Pancreas (tissue), 10 donors: Measurements from ENCODE around the gene LYRM2. TPM values are rescaled to one million over a fixed set of nuclear protein-coding genes. Genes with fewer than 3 reads are reported as not detected.
A peak's percentile ranks its signal among the peaks of the same experiment; 100 is the strongest.

Experiments
- ATAC-seq, 4 donors: fragments of 200-7000 bp; cut with Tn5 transposase; one replicate each; pipeline versions ENCODE4 v1.8.0 to v1.9.1; 2020; ENCODE audit warnings: mild to moderate bottlenecking in 4 of 4, moderate library complexity in 4 of 4
- DNase-seq, 6 donors: peaks; one replicate each; pipeline ENCODE4 v3.0.0-alpha.2; 2020
- FAIRE-seq: peaks from 2 replicates; lab custom pipeline; 2012; peaks lifted over from hg19 to GRCh38; lab: Jason Lieb, UNC
- H3K27ac ChIP-seq, 4 donors: fragments of 200-600 bp; sonication (generic); 1 replicate in 3 of 4; 2 replicates in 1 of 4; pipeline versions ENCODE4 v1.5.0 to v1.8.0; 2020
- H3K27me3 ChIP-seq, 4 donors: fragments of 200-600 bp; one replicate each; pipeline ENCODE4 v1.8.0; 2021
- H3K36me3 ChIP-seq, 3 donors: fragments of 200-600 bp; sonication (generic) in 1 of 3; one replicate each; pipeline versions ENCODE4 v1.5.0 to v1.8.0; 2020 to 2021
- H3K4me1 ChIP-seq, 3 donors: fragments of 200-600 bp; one replicate each; pipeline ENCODE4 v1.8.0; 2021
- H3K4me3 ChIP-seq, 4 donors: fragments of 200-600 bp; sonication (generic) in 2 of 4; one replicate each; pipeline versions ENCODE4 v1.5.0 to v1.8.0; 2020 to 2021
- H3K9me3 ChIP-seq, 4 donors: fragments of 200-600 bp; one replicate each; pipeline ENCODE4 v1.8.0; 2021
- CTCF ChIP-seq, 4 donors: fragments of 200-600 bp; sonication (generic) in 3 of 4; IDR thresholded peaks; one replicate each; pipeline versions ENCODE4 v1.5.0 to v1.8.0; 2021; ENCODE audit warnings: antibody characterized with exemption in 4 of 4
- WGBS, 2 donors: extraction: QIAGEN DNeasy Blood & Tissue Kit; methylation state at CpG; one replicate each; pipeline ENCODE4 v1.1.7; 2013; 5-methylcytosine and 5-hydroxymethylcytosine counted together
- intact Hi-C, 3 donors: fragments of 100-400 bp; cut with DNase I; formaldehyde crosslinking; loops; one replicate each; pipeline versions ENCODE4 v1.11.1 to v1.14.2; 2022
- polyA plus RNA-seq, 2 donors: library from polyadenylated mRNA; stranded (reverse); fragments of 200-250 nt; gene quantifications; one replicate each; pipeline ENCODE4 v1.2.3, GENCODE V29; 2013
- total RNA-seq, 6 donors: library from RNA; stranded (reverse); fragmentation: NEBNext Ultra II Directional in 4 of 6; extraction: Animal tissue kit (Norgen Biotek cat#: 25700) in 4 of 6; gene quantifications; one replicate each; pipeline versions ENCODE4 v1.2.1 to v1.2.4, GENCODE V29; 2021 to 2023
- donor health status: healthy with polysubstance abuse.
- donor health status: DM: no; HTN: no; CAD: no; lungs with moderate emphysema.
- donor health status: DM: no; HTN: no; CAD: no.
- donor health status: control.
- donor health status: control.
- donor health status: Bipolar disorder and iron deficiency.
- donor health status: DM: yes; HTN: yes; CAD: no.
- donor health status: DM: no; HTN: no; CAD: no.
- donor health status: DM: no; HTN: no; CAD: no.
- donor health status: DM: yes; HTN: yes; CAD: no.

The LYRM2 gene
- total and polyA plus RNA-seq, 8 donors: 6.5 to 17.6 (median 15.7) TPM

GRCh38 chr6:89630488-89630887, 8.1 kb downstream of the LYRM2 start:
- FAIRE-seq (no peak), DNase-seq (peak in 4 of 6 donors; percentile 19 to 46 (median 30)), ATAC-seq (peak in 3 of 4 donors; percentile 40 to 68 (median 44))
- intact Hi-C loops: no loop called here
- 53 to 63% methylated on average over 9 of the region's 9 CpGs for WGBS, 2 donors
- no peak for TF ChIP-seq CTCF (IDR thresholded peaks at IDR 0.05)
- Histone ChIP-seq H3K4me1 (no peaks in the 10 kb centered on the region), H3K9me3 (no peaks in the 10 kb centered on the region), H3K36me3 (peaks cover 0 to 7% (median 0%) of the 10 kb centered on the region in 3 donors), H3K27ac (no peak overlapping the region), H3K4me3 (no peak overlapping the region), H3K27me3 (no peaks in the 10 kb centered on the region)

- ATAC-seq (no peak), DNase-seq (no peak), FAIRE-seq (no peak)
- no peaks in the 10 kb centered on the region for H3K9me3 ChIP-seq
- no peaks in the 10 kb centered on the region for H3K4me1 ChIP-seq
- TF ChIP-seq CTCF (IDR thresholded peaks at IDR 0.05): no peak
- WGBS, 2 donors: 91 to 96% methylated on average over 8 of the region's 8 CpGs
- H3K27me3 ChIP-seq: no peaks in the 10 kb centered on the region
- intact Hi-C loops: no loop called here
- H3K4me3 ChIP-seq: no peak overlapping the region
- H3K36me3 ChIP-seq: peaks cover 0 to 5% (median 0%) of the 10 kb centered on the region in 3 donors
- H3K27ac ChIP-seq: no peak overlapping the region
Measured at GRCh38 chr6:89623749-89624148, 14.8 kb downstream of the LYRM2 start.

- Histone ChIP-seq H3K4me3 (no peak overlapping the region), H3K36me3 (no peaks in the 10 kb centered on the region), H3K4me1 (no peaks in the 10 kb centered on the region), H3K27ac (no peak overlapping the region), H3K9me3 (no peaks in the 10 kb centered on the region), H3K27me3 (no peaks in the 10 kb centered on the region)
- DNase-seq: no peak
- TF ChIP-seq CTCF (IDR thresholded peaks at IDR 0.05): no peak
- no peak for FAIRE-seq
- intact Hi-C loops: no loop called here
- 95% methylated on average over 6 of the region's 6 CpGs for WGBS, 2 donors
- ATAC-seq: no peak
Measured at GRCh38 chr6:89619567-89619966, 19.0 kb downstream of the LYRM2 start.

GRCh38 chr6:89618026-89618425, 20.5 kb downstream of the LYRM2 start:
- no peak for TF ChIP-seq CTCF (IDR thresholded peaks at IDR 0.05)
- WGBS, 2 donors: 91 to 95% methylated on average over 6 of the region's 6 CpGs
- Histone ChIP-seq H3K4me3 (no peak overlapping the region), H3K36me3 (no peaks in the 10 kb centered on the region), H3K4me1 (no peaks in the 10 kb centered on the region), H3K27me3 (no peaks in the 10 kb centered on the region), H3K9me3 (no peaks in the 10 kb centered on the region), H3K27ac (no peak overlapping the region)
- DNase-seq: no peak
- FAIRE-seq: no peak
- intact Hi-C loops: no loop called here
- ATAC-seq: no peak

GRCh38 chr6:89616531-89616930, 22.0 kb downstream of the LYRM2 start:
- no peak for TF ChIP-seq CTCF (IDR thresholded peaks at IDR 0.05)
- no peak for FAIRE-seq
- WGBS, 2 donors: 88 to 89% methylated on average over 5 of the region's 5 CpGs
- intact Hi-C loops: no loop called here
- H3K4me3 ChIP-seq: no peak overlapping the region
- no peaks in the 10 kb centered on the region for H3K36me3 ChIP-seq
- no peaks in the 10 kb centered on the region for H3K9me3 ChIP-seq
- H3K27me3 ChIP-seq: no peaks in the 10 kb centered on the region
- ATAC-seq: no peak
- DNase-seq: no peak
- H3K4me1 ChIP-seq: no peaks in the 10 kb centered on the region
- H3K27ac ChIP-seq: no peak overlapping the region
